B cell (primary cell): ENCODE results near the gene TFDP1. TPM values are rescaled to one million over a fixed set of nuclear protein-coding genes. Genes with fewer than 3 reads are reported as not detected.

ENCODE experiments used
- ATAC-seq: fragments of 200-7000 bp; cut with Tn5 transposase; one replicate; pipeline ENCODE4 v1.10.0; 2021; ENCODE audit warnings: low read depth, mild to moderate bottlenecking, moderate number of reproducible peaks, moderate library complexity
- CTCF ChIA-PET: fragments of 350-600 bp; sonication (Branson Sonifier 250); formaldehyde crosslinking; loops from one replicate; lab custom pipeline; 2021; ENCODE audit warnings: antibody characterized with exemption, inconsistent platforms; lab: Charles Lee
- POLR2A ChIA-PET: fragments of 350-600 bp; sonication (Branson Sonifier 250); formaldehyde crosslinking; loops from one replicate; lab custom pipeline; 2021; ENCODE audit warnings: antibody characterized with exemption; lab: Charles Lee
- DNase-seq: peaks from one replicate; pipeline ENCODE4 v3.0.0; 2013
- H2AFZ ChIP-seq: 2 replicates; pipeline ENCODE4 v1.6.1; 2012; ENCODE audit warnings: mild to moderate bottlenecking, low read depth, low read length; ENCODE audit not compliant: insufficient read depth, poor library complexity, severe bottlenecking
- H3K27ac ChIP-seq, 2 donors: 1 replicate in 1 of 2; 2 replicates in 1 of 2; pipeline ENCODE4 v1.5.1; 2012 to 2013; ENCODE audit warnings: low read length in 2 of 2, mild to moderate bottlenecking in 2 of 2, moderate library complexity in 1 of 2
- H3K27me3 ChIP-seq, 4 experiments: fragments of 200-600 bp in 1 of 4; sonication (generic) in 1 of 4; replicated peaks in 1 of 4; 1 replicate in 2 of 4; 2 replicates in 2 of 4; pipeline versions ENCODE4 v1.6.1 to v1.7.0; 2013 to 2016; ENCODE audit warnings: low read length in 3 of 4, mild to moderate bottlenecking in 2 of 4, mixed read lengths in 1 of 4, moderate library complexity in 1 of 4; ENCODE audit not compliant: insufficient read depth in 4 of 4, control insufficient read depth in 3 of 4; ENCODE audit errors: control extremely low read depth in 1 of 4
- H3K36me3 ChIP-seq, 2 experiments: replicated peaks in 1 of 2; 1 replicate in 1 of 2; 2 replicates in 1 of 2; pipeline versions ENCODE4 v1.6.1 to v1.7.1; 2013; ENCODE audit warnings: low read length in 1 of 2; ENCODE audit not compliant: insufficient read depth in 2 of 2, control insufficient read depth in 1 of 2; ENCODE audit errors: control extremely low read depth in 1 of 2, extremely low read depth in 1 of 2
- H3K4me1 ChIP-seq, 2 donors: fragments of 200-600 bp in 1 of 2; sonication (generic) in 1 of 2; 1 replicate in 1 of 2; 2 replicates in 1 of 2; pipeline versions ENCODE4 v1.5.1 to v1.6.1; 2013 to 2017; ENCODE audit warnings: low read length in 2 of 2; ENCODE audit not compliant: control insufficient read depth in 2 of 2, insufficient read depth in 2 of 2
- H3K4me2 ChIP-seq: replicated peaks from 2 replicates; pipeline ENCODE3; 2012; ENCODE audit warnings: mild to moderate bottlenecking, low read depth, low read length; ENCODE audit not compliant: poor library complexity, severe bottlenecking
- H3K4me3 ChIP-seq, 5 experiments: fragments of 200-600 bp in 1 of 5; sonication (generic) in 1 of 5; 1 replicate in 3 of 5; 2 replicates in 2 of 5; pipeline versions ENCODE4 v1.5.1 to v1.7.0; 2011 to 2016; ENCODE audit warnings: low read length in 4 of 5, mild to moderate bottlenecking in 4 of 5, low read depth in 2 of 5, control low read depth in 1 of 5, moderate library complexity in 1 of 5; ENCODE audit not compliant: insufficient read depth in 1 of 5; ENCODE audit errors: control extremely low read depth in 1 of 5, extremely low read depth in 1 of 5
- H3K79me2 ChIP-seq: fragments of 200-600 bp; sonication (generic); one replicate; pipeline ENCODE4 v1.6.0; 2016; ENCODE audit warnings: low read length; ENCODE audit not compliant: control insufficient read depth, insufficient read depth
- H3K9ac ChIP-seq: fragments of 200-600 bp; sonication (generic); 2 replicates; pipeline ENCODE4 v1.6.1; 2017; ENCODE audit warnings: mild to moderate bottlenecking, low read length, moderate library complexity
- H3K9me3 ChIP-seq, 3 donors: one replicate each; pipeline versions ENCODE4 v1.6.1 to v1.7.1; 2013; ENCODE audit warnings: low read length in 2 of 3; ENCODE audit not compliant: control insufficient read depth in 2 of 3, insufficient read depth in 1 of 3; ENCODE audit errors: control extremely low read depth in 1 of 3
- H4K20me1 ChIP-seq: 2 replicates; pipeline ENCODE4 v1.6.0; 2012; ENCODE audit warnings: mild to moderate bottlenecking, low read length; ENCODE audit not compliant: insufficient read depth, control insufficient read depth, poor library complexity, severe bottlenecking
- H3K27ac Mint-ChIP-seq: one replicate; pipeline ENCODE4 v1.8.0; 2021; ENCODE audit warnings: mixed read lengths
- H3K27me3 Mint-ChIP-seq: one replicate; pipeline ENCODE4 v1.8.0; 2021; ENCODE audit warnings: mixed read lengths
- H3K4me1 Mint-ChIP-seq: one replicate; pipeline ENCODE4 v1.8.0; 2021; ENCODE audit warnings: mixed read lengths
- H3K4me3 Mint-ChIP-seq: one replicate; pipeline ENCODE4 v1.8.0; 2021; ENCODE audit warnings: mixed read lengths
- H3K9me3 Mint-ChIP-seq: one replicate; pipeline ENCODE4 v1.8.0; 2022; ENCODE audit warnings: mixed read lengths; ENCODE audit not compliant: insufficient read depth
- CTCF ChIP-seq: fragments of 200-600 bp; IDR thresholded peaks from one replicate; pipeline ENCODE4 v1.8.0; 2022; ENCODE audit warnings: antibody characterized with exemption, mild to moderate bottlenecking
- EZH2 ChIP-seq: IDR thresholded peaks from 2 replicates; pipeline ENCODE4 v1.6.1; 2012; ENCODE audit warnings: borderline replicate concordance, low read depth, mild to moderate bottlenecking, moderate library complexity, low read length; ENCODE audit not compliant: insufficient read depth, poor library complexity, severe bottlenecking
- WGBS: methylation state at CpG from one replicate; pipeline ENCODE4 v1.1.5; 2013; ENCODE audit warnings: missing lambda C conversion rate; ENCODE audit not compliant: insufficient coverage; 5-methylcytosine and 5-hydroxymethylcytosine counted together
- intact Hi-C: fragments of 100-400 bp; cut with micrococcal nuclease; formaldehyde crosslinking; loops from one replicate; pipeline ENCODE4 v1.10.0; 2022
- polyA plus RNA-seq: library from polyadenylated mRNA; depleted of rRNA; stranded (reverse); fragments of >200 nt; gene quantifications from 2 replicates; pipeline ENCODE4 v1.2.3, GENCODE V29; 2012
- total RNA-seq, 2 donors: library from RNA; stranded (reverse); fragments of 120-200 nt in 1 of 2; gene quantifications; 1 replicate in 1 of 2; 2 replicates in 1 of 2; pipeline versions ENCODE4 v1.2.3 to v1.2.4, GENCODE V29; 2013 to 2022

Gene TFDP1
- total and polyA plus RNA-seq, 2 donors (not counting 1 experiment from before 2014, with no cell fraction given): 19.1 to 31.1 TPM

DNA sequence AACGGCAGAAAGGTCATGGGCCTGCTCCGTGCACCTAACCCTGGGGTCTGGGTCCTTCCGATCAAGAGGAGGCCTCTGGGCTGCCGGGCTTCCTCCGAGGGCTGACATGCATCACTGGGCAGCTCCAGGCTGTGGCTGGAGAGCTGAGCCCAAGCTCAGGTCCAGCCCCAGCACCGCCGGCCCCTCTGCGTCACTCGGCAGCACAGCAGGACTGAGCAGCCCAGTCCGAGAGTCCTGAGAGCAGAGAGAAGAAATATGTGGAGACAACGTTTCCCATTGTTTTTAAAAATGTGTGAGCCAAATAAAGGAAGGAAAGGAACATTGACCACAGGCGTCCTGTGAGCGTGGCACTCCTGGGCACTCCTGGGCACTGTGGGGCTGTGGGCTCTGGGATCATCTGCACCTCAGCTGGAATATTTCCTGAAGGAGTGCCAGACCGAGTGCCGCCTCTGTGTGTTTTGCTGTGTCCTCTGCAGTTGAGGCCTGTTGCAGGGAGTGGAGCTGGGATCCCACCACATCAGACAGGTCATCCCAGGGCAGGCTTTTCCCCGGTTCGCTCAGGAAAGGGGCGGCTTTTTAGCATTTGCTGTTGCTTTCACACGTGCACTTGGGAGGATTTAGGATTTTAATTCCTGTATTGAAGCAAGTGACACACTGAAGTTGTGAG is 37.8 kb upstream of the TFDP1 start:
- Histone ChIP-seq H3K9me3 (peaks cover 0 to 7% (median 0%) of the 10 kb centered on the region in 3 donors), H4K20me1 (peaks cover 23% of the 10 kb centered on the region), H3K4me1 (no peaks in the 10 kb centered on the region), H3K9ac (no peak overlapping the region), H3K4me2 (no peak overlapping the region), H2AFZ (no peak overlapping the region), H3K27ac (no peak overlapping the region), H3K4me3 (no peak overlapping the region), H3K79me2 (peaks cover 44% of the 10 kb centered on the region), H3K36me3 (peaks cover 0 to 18% of the 10 kb centered on the region in 2 experiments), H3K27me3 (no peaks in the 10 kb centered on the region)
- ATAC-seq (no peak), DNase-seq (no peak)
- no peak overlapping the region for H3K27ac Mint-ChIP-seq
- CTCF ChIA-PET: no interaction called here
- H3K4me3 Mint-ChIP-seq: no peak overlapping the region
- WGBS: 91% methylated on average over 19 of the region's 19 CpGs
- TF ChIP-seq CTCF: no peak
- TF ChIP-seq EZH2: no peak
- intact Hi-C loops: no loop called here
- no peaks in the 10 kb centered on the region for H3K27me3 Mint-ChIP-seq
- H3K9me3 Mint-ChIP-seq: no peaks in the 10 kb centered on the region
- no peaks in the 10 kb centered on the region for H3K4me1 Mint-ChIP-seq
- POLR2A ChIA-PET: no interaction called here

DNA sequence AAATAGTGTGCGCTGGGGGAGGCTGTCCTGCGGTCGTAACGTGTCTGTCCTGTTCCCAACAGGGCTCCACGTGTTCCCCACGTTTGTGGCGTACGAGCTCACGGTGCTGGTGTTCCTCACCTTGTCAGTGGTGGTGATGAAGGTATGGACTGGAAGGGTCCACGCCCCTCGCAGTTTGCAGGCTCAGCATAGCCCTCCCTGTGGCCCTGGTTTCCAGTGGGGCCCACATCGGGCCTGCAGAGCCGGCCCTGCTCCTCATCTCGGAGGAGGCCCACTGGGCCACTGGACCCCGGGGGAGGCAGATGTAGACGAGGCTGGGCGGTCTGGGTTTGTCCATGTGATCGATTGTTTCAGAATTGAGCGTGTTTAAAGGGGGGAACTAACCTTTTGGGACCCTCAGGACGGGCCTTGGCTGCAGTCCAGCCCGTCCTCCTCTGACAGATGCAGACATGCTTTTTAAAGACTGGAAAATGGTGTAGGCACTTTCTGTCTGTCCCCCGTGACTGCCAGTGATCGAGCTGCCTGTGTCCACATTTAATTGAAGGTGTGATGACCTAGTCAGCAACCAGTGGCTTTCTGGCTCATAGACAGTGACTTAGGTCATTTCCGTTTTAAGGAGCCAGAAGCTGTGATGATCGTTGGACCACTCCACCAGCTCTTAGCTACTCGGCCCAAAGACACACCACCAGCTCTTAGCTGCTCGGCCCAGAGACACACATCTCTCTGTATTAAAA is 37.1 kb upstream of the TFDP1 start:
- Histone ChIP-seq H3K27ac (no peak overlapping the region), H3K79me2 (peaks cover 44% of the 10 kb centered on the region), H3K9me3 (peaks cover 0 to 3% (median 0%) of the 10 kb centered on the region in 3 donors), H4K20me1 (peaks cover 23% of the 10 kb centered on the region), H2AFZ (no peak overlapping the region), H3K27me3 (no peaks in the 10 kb centered on the region), H3K4me3 (no peak overlapping the region), H3K36me3 (peaks cover 0 to 24% of the 10 kb centered on the region in 2 experiments), H3K4me1 (no peaks in the 10 kb centered on the region), H3K9ac (no peak overlapping the region), H3K4me2 (no peak overlapping the region)
- ATAC-seq (no peak), DNase-seq (no peak)
- no peak for TF ChIP-seq CTCF
- no peak for TF ChIP-seq EZH2
- H3K27ac Mint-ChIP-seq: no peak overlapping the region
- no peaks in the 10 kb centered on the region for H3K27me3 Mint-ChIP-seq
- intact Hi-C loops: no loop called here
- CTCF ChIA-PET: no interaction called here
- 97% methylated on average over 26 of the region's 27 CpGs for WGBS
- no peak overlapping the region for H3K4me3 Mint-ChIP-seq
- H3K4me1 Mint-ChIP-seq: no peaks in the 10 kb centered on the region
- H3K9me3 Mint-ChIP-seq: no peaks in the 10 kb centered on the region
- POLR2A ChIA-PET: no interaction called here
